ENCODE data around the gene LYVE1. TPM values are rescaled to one million over a fixed set of nuclear protein-coding genes. Genes with fewer than 3 reads are reported as not detected.

LYVE1 gene
- total RNA-seq, 6 experiments from 2014 or later = 9.3 to 60.8 (median 28.3) TPM

GRCh38 chr11:10575346-10576034 lies 7.0 kb upstream of the LYVE1 start:
- intact Hi-C loops (cut with DNase I) = no loop called here

GRCh38 chr11:10573556-10573955 lies 5.1 kb upstream of the LYVE1 start:
- intact Hi-C loops (cut with DNase I) = no loop called here
- H3K27ac ChIP-seq = no peak overlapping the region

More at GRCh38 chr11:10575346-10576034, 7.0 kb upstream of the LYVE1 start:
- Histone ChIP-seq H3K4me3 (no peak overlapping the region), H3K27me3 (no peaks in the 10 kb centered on the region), H3K9me3 (no peaks in the 10 kb centered on the region), H3K36me3 (no peaks in the 10 kb centered on the region), H3K27ac (no peak overlapping the region), H3K4me1 (no peaks in the 10 kb centered on the region)
- DNase-seq = no peak
- no peak for ATAC-seq
- TF ChIP-seq CTCF (IDR thresholded peaks at IDR 0.05) (no peak), POLR2A (IDR thresholded peaks at IDR 0.05) (no peak)
- 86% methylated on average over 1 of the region's 3 CpGs for WGBS (ENCODE audit: insufficient coverage, low coverage, low lambda C conversion rate, missing lambda C conversion rate)

GRCh38 chr11:10573028-10573427 lies 4.6 kb upstream of the LYVE1 start:
- H3K36me3 ChIP-seq = no peaks in the 10 kb centered on the region
- intact Hi-C loops (cut with DNase I) = no loop called here

More at GRCh38 chr11:10573556-10573955, 5.1 kb upstream of the LYVE1 start:
- 33% methylated on average over 1 of the region's 3 CpGs for WGBS (ENCODE audit: insufficient coverage, low coverage, low lambda C conversion rate, missing lambda C conversion rate)
- no peaks in the 10 kb centered on the region for H3K9me3 ChIP-seq
- H3K4me3 ChIP-seq = no peak overlapping the region
- DNase-seq (no peak), ATAC-seq (peak in 1 of 4 donors; percentile 29)
- TF ChIP-seq CTCF (IDR thresholded peaks at IDR 0.05) = no peak
- TF ChIP-seq POLR2A (IDR thresholded peaks at IDR 0.05) = no peak
- H3K36me3 ChIP-seq = no peaks in the 10 kb centered on the region
- H3K27me3 ChIP-seq = no peaks in the 10 kb centered on the region
- H3K4me1 ChIP-seq = no peaks in the 10 kb centered on the region

GRCh38 chr11:10572533-10572932 lies 4.1 kb upstream of the LYVE1 start:
- intact Hi-C loops (cut with DNase I) = no loop called here
- Histone ChIP-seq H3K4me1 (no peaks in the 10 kb centered on the region), H3K9me3 (no peaks in the 10 kb centered on the region), H3K4me3 (no peak overlapping the region), H3K27me3 (no peaks in the 10 kb centered on the region), H3K27ac (no peak overlapping the region), H3K36me3 (no peaks in the 10 kb centered on the region)
- ATAC-seq (no peak), DNase-seq (no peak)
- WGBS (ENCODE audit: insufficient coverage, low coverage, low lambda C conversion rate, missing lambda C conversion rate) = 76% methylated on average over 2 of the region's 2 CpGs
- TF ChIP-seq POLR2A (IDR thresholded peaks at IDR 0.05) = no peak
- no peak for TF ChIP-seq CTCF (IDR thresholded peaks at IDR 0.05)

More at GRCh38 chr11:10573028-10573427, 4.6 kb upstream of the LYVE1 start:
- Histone ChIP-seq H3K4me3 (no peak overlapping the region), H3K4me1 (no peaks in the 10 kb centered on the region), H3K27ac (no peak overlapping the region), H3K9me3 (no peaks in the 10 kb centered on the region), H3K27me3 (no peaks in the 10 kb centered on the region)
- no peak for TF ChIP-seq CTCF (IDR thresholded peaks at IDR 0.05)
- TF ChIP-seq POLR2A (IDR thresholded peaks at IDR 0.05) = no peak
- DNase-seq (no peak), ATAC-seq (no peak)
